Cardiac muscle cell (in vitro differentiated cells and primary cell): ENCODE data around the gene ERGIC1. TPM values are rescaled to one million over a fixed set of nuclear protein-coding genes. Genes with fewer than 3 reads are reported as not detected.

Source experiments
- DNase-seq, 2 donors: peaks; one replicate each; pipeline versions ENCODE4 v3.0.0 to v3.0.0-alpha.2; 2010 to 2017; ENCODE audit warnings: low read depth in 1 of 2, low spot score in 1 of 2
- H3K27ac ChIP-seq: fragments of 200-600 bp; sonication (generic); 2 replicates; pipeline ENCODE4 v1.5.1; 2016
- H3K27me3 ChIP-seq: fragments of 200-600 bp; sonication (generic); 2 replicates; pipeline ENCODE4 v1.6.0; 2016; ENCODE audit warnings: control low read depth
- H3K36me3 ChIP-seq: fragments of 200-600 bp; sonication (generic); 2 replicates; pipeline ENCODE4 v1.5.1; 2016; ENCODE audit warnings: control low read depth
- H3K4me1 ChIP-seq: fragments of 200-600 bp; sonication (generic); 2 replicates; pipeline ENCODE4 v1.8.1; 2017; ENCODE audit warnings: low read depth, mild to moderate bottlenecking, mixed run types
- H3K4me3 ChIP-seq: fragments of 200-600 bp; sonication (generic); 2 replicates; pipeline ENCODE4 v1.5.1; 2016; ENCODE audit warnings: mild to moderate bottlenecking
- H3K9me3 ChIP-seq: fragments of 200-600 bp; sonication (generic); 2 replicates; pipeline ENCODE4 v1.5.1; 2017; ENCODE audit warnings: low read depth, mild to moderate bottlenecking, control low read depth
- polyA plus RNA-seq: library from polyadenylated mRNA; unstranded; fragments of >200 nt; fragmentation: Nextera tagmentation; extraction: Ambion mirVana; gene quantifications from 2 replicates; pipeline ENCODE4 v1.2.1, GENCODE V29; 2016
- total RNA-seq: library from RNA; depleted of rRNA; stranded (reverse); fragments of >200 nt; gene quantifications from 2 replicates; pipeline ENCODE4 v1.2.3, GENCODE V29; 2016
- TF ChIP-seq, protein P1 (sequence below): IDR thresholded peaks from 2 replicates; pipeline ENCODE4 v1.5.1; 2012; ENCODE audit warnings: low read depth, mild to moderate bottlenecking, low read length

Gene ERGIC1
- total and polyA plus RNA-seq, 2 experiments from 2014 or later = 15.4 to 77.3 TPM

DNA sequence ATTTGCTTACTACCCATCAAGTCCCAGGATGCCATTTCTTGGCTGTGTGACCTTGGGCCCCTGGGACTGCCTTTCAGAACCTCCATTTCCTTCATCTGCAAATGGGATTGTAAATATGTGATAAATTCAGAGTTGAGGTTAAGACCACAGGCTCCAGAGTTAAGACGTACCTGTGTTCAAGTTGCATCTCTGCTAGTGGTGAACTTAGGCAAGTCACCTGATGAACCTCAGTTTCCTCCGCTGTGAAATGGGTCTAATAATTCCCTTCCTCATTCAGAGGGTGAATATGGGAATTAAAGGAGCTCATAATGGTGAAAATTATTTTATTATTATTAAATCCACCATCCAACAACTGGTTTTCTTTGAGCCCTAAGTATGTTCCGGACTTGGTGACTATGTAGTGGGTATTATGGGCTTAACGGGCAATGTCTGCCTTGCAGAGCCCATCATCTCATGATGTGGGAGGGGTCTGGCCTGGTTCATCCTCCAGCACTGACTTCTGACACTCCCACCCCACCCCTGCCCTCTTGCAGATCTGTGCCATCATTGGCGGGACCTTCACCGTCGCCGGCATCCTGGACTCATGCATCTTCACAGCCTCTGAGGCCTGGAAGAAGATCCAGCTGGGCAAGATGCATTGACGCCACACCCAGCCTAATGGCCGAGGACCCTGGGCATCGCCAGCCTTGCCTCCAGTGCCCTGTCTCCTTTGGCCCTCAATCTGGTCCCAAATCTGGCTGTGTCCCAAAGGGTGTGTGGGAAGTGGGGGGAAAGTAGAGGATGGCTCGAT lies 116.3 kb downstream of the ERGIC1 start:
- H3K4me3 ChIP-seq = no peak overlapping the region
- H3K27me3 ChIP-seq = no peaks in the 10 kb centered on the region
- TF ChIP-seq, protein P1, sequence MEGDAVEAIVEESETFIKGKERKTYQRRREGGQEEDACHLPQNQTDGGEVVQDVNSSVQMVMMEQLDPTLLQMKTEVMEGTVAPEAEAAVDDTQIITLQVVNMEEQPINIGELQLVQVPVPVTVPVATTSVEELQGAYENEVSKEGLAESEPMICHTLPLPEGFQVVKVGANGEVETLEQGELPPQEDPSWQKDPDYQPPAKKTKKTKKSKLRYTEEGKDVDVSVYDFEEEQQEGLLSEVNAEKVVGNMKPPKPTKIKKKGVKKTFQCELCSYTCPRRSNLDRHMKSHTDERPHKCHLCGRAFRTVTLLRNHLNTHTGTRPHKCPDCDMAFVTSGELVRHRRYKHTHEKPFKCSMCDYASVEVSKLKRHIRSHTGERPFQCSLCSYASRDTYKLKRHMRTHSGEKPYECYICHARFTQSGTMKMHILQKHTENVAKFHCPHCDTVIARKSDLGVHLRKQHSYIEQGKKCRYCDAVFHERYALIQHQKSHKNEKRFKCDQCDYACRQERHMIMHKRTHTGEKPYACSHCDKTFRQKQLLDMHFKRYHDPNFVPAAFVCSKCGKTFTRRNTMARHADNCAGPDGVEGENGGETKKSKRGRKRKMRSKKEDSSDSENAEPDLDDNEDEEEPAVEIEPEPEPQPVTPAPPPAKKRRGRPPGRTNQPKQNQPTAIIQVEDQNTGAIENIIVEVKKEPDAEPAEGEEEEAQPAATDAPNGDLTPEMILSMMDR = no peak
- no peaks in the 10 kb centered on the region for H3K4me1 ChIP-seq
- DNase-seq = no peak
- H3K27ac ChIP-seq = no peak overlapping the region
- peaks cover under 1% of the 10 kb centered on the region for H3K36me3 ChIP-seq
- no peaks in the 10 kb centered on the region for H3K9me3 ChIP-seq

DNA sequence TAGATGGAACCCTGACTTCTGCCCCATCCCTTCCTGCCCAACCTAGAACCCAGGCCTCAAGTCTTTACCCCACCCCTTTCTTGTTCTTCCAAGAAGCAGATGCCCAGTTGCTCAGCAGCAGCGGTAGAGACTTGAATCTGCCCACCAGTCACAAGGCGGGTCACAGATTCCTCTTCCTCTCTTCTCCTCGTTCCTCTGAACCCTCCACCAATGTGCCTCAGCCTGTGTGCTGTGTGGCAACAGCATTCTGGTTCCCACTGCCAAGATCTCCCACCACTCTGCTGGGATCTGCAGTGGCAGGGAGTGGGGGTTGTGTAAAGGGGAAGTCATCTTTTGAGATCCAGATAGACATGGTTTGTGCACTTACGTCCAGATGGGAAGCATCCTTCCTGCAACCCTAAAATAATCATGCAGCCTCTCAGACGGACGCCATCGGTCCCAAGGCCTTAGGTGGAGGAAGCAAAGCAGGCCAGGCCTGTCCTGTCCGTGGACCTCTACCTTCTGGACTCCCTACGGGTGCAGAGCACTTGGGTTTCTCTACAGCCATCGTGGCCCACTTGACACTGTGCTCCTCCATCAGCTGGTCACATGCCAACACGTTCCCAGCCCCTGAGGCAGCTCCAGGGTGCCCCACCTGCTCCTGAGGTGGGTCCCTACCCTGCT lies 117.5 kb downstream of the ERGIC1 start:
- H3K4me1 ChIP-seq = no peaks in the 10 kb centered on the region
- no peak overlapping the region for H3K27ac ChIP-seq
- H3K4me3 ChIP-seq = no peak overlapping the region
- H3K27me3 ChIP-seq = no peaks in the 10 kb centered on the region
- no peak for DNase-seq
- H3K9me3 ChIP-seq = no peaks in the 10 kb centered on the region
- H3K36me3 ChIP-seq = no peaks in the 10 kb centered on the region
- TF ChIP-seq, protein P1 = no peak

DNA sequence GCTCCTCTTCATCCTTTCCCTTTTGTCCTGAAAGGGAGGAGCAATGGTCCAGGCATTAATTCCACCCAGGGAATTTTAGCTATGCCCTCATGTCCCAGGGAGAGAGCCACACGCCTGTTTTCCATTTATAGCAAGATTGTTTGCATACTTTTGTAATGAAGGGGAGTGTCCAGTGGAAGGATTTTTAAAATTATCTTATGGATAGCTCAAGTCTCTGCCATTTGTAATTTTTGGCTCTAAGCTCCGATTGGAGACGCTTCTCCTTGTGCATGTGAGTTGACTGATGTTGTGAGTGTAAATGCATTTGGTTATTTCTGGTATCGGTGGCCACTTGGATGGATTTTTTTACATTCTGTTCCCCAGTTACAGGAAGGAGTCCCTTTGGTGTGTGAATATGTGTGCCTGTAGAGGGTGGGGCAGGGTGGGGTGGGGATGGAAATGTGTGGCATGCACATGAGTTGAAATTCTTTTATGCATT lies 118.0 kb downstream of the ERGIC1 start:
- no peak for DNase-seq
- no peaks in the 10 kb centered on the region for H3K9me3 ChIP-seq
- no peak overlapping the region for H3K4me3 ChIP-seq
- TF ChIP-seq, protein P1 = no peak
- no peaks in the 10 kb centered on the region for H3K27me3 ChIP-seq
- H3K36me3 ChIP-seq = no peaks in the 10 kb centered on the region
- no peaks in the 10 kb centered on the region for H3K4me1 ChIP-seq
- no peak overlapping the region for H3K27ac ChIP-seq

DNA sequence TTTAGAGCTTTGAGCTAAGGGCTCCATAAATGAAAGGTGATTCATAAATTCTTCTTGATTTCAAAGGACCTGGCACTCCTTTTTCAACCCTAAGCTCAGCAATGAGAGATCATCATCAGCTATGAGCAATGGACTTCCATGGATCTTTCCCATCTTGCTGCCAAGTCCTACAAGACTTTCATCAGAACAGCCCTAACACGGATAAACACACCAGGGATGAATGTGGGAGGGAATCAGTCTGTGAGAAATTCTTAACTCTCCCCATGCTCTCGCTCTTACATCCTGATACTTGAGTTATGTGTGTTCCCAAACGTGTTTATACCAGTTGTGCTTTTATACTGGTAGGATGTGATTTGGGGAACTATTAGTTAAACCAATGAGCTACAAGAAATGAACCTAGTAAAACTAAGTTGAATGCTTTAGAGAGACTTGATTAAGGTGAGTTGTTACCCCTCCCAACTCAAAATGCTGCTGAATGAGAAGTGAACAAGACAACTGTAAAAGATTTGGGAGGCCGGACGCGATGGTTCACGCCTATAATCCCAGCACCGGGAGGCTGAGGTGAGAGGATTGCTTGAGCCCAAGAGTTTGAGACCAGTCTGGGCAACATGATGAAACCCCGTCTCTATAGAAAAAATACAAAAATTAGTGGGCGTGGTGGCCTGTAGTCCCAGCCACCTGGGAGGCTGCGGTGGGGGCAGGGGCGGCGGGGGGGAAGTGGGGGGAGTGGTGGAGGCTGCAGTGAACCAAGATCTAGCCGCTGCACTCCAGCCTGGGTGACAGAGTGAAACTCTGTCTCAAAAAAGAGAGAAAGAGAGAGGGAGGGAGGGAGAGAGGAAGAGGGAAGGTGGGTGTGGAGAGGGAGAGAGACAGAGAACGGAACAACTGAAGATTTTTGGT lies 120.0 kb downstream of the ERGIC1 start:
- DNase-seq = peak in 1 of 2 donors; percentile 81
- H3K27ac ChIP-seq = no peak overlapping the region

GRCh38 chr5:172954751-172955159 lies 120.7 kb downstream of the ERGIC1 start:
- Histone ChIP-seq H3K9me3 (no peaks in the 10 kb centered on the region), H3K4me3 (no peak overlapping the region), H3K4me1 (no peaks in the 10 kb centered on the region), H3K27me3 (no peaks in the 10 kb centered on the region), H3K27ac (no peak overlapping the region), H3K36me3 (no peaks in the 10 kb centered on the region)
- DNase-seq = no peak
- TF ChIP-seq, protein P1 = no peak

More for the DNA sequence above, 120.0 kb downstream of the ERGIC1 start:
- TF ChIP-seq, protein P1 = no peak
- H3K9me3 ChIP-seq = no peaks in the 10 kb centered on the region
- no peak overlapping the region for H3K4me3 ChIP-seq
- H3K27me3 ChIP-seq = no peaks in the 10 kb centered on the region
- no peaks in the 10 kb centered on the region for H3K4me1 ChIP-seq
- H3K36me3 ChIP-seq = no peaks in the 10 kb centered on the region
